Dedifferentiated amniotic fluid mesenchymal stem cell (primary cell): Measurements from ENCODE around the gene CIB4.
"Not testable (repeated sequence)": the region's sequence is repeated elsewhere in the genome, so short reads cannot be mapped to it uniquely, and the experiment has no call there.

Experiments used
- DNase-seq: peaks from one replicate; pipeline ENCODE4 v3.0.0-alpha.2; 2016; ENCODE audit errors: extremely low spot score

CIB4 gene

DNA sequence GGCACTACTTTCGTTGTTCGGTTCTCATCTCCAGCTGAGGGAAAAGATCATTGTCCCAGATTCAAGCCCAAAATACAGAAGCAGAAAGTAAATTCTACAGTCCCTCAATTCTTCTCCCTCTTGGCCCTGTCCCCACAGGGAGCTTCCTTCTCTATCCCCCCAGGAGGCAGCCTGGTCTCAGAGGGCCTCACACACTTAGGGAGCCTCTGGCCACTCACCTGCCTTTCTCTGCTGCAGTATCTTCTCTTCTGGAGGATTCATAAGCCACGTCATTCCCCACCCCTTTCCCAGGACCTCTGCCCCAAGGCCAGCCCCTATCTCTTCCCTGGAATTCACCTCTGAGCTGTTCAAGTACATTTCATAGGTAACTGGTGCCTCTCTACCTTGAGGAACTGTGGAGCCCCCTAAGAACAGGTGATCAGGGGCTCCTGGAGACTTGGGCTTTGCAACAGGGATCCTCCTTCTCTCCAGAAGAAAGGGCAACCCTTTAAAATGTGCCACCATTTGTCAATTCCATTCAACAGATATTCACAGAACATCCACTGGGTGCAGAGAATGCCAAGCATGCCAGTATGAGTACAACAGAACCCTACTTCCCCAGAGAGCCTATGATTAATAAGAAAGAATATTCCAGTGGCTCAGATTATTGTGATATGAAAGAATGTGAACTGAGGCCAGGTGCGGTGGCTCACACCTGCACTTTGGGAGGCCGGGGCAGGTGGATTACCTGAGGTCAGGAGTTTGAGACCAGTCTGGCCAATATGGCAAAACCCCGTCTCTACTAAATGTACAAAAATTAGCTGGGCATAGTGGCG is 72.9 kb downstream of the CIB4 start:
- no peak for DNase-seq

DNA sequence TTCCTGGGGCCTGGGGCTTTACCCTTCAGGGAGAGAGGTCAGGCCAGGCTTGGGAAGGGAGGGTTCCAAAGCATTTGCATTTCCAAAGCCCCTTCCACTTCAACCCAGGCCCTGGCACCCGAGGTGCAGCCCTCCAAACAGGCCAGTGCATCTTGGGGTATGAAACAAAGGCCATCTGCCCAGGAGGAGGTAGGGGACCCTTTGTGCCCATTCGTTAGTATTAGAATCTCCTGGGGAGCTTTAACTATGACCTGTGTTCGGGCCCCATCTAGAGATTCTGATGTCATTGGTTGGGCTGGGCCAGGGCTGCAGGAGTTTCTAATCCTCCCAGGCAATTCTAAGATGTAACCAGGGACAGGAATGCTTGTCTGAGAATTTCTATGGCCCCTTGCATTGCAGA is 73.6 kb downstream of the CIB4 start:
- DNase-seq: no peak

DNA sequence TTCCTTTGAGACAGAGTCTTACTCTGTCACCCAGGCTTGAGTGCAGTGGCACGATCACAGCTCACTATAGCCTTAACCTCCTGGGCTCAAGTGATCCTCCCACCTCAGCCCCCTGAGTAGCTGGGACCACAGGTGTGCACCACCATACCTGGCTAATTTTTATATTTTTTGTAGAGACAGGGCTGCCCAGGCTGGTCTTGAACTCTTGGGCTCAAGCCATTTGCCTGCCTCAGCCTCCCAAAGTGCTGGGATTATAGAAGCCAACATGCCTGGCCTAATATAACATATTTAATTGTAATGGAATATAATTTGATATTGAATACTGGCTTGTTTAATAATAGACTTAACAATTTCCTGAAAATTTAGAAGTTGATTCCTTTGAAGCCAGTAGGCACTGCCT is 74.4 kb downstream of the CIB4 start:
- not testable (repeated sequence) for DNase-seq

GRCh38 chr2:26566081-26566375 is 75.1 kb downstream of the CIB4 start:
- no peak for DNase-seq

DNA sequence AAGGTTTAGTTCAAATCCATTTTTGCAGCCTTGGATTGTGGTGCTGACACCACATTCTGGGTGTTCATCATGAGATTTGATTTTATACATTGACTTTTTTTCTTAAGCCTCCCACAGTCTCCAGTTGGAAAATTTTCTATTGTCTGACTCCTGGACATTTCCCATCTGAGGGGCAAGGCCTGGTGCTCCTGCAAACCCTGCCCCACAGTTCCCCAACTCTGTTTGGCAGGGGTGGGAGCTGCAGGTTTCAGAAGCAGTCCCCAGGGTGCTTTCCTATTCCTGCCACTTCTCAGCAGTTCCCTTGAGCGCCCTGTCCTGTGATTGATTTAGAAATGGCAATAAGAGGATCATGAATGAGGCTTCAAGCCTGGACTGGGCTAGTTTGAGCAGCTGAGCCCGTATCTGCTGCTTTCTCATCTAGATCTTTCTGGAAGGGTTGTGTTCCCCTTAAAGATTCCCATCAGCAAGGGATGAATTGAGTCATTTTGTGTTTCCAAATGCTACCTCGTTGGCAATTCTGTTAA is 77.0 kb downstream of the CIB4 start:
- DNase-seq: no peak

DNA sequence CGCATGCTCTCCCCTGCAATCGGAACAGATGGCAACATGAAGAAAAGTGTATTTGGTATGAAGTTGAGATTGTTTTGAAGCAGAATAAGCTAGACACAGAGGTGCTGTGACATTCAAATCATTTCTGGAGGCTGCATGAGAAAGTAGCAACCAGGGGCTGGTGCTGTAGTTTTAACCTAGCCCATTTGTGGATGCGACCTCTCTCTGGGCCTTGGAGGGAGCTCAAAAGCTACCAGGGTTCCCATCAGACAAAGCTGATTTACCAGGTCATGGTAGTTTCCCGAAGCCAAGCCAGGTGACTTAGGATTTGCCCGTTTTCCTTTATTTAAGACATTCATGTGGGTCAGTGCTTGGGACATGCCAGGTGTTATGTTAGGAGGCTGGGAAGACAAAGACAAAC is 77.5 kb downstream of the CIB4 start:
- DNase-seq: no peak

GRCh38 chr2:26562811-26563645 is 78.1 kb downstream of the CIB4 start:
- no peak for DNase-seq

- no peak for DNase-seq
Measured at GRCh38 chr2:26561918-26562810, 79.0 kb downstream of the CIB4 start.

GRCh38 chr2:26561376-26561775 is 79.8 kb downstream of the CIB4 start:
- DNase-seq: no peak

- DNase-seq: no peak
Measured at GRCh38 chr2:26560892-26561291, 80.3 kb downstream of the CIB4 start.

- DNase-seq: no peak
Measured at GRCh38 chr2:26559556-26559955, 81.6 kb downstream of the CIB4 start.

- DNase-seq: no peak
Measured at GRCh38 chr2:26559044-26559405, 82.1 kb downstream of the CIB4 start.

DNA sequence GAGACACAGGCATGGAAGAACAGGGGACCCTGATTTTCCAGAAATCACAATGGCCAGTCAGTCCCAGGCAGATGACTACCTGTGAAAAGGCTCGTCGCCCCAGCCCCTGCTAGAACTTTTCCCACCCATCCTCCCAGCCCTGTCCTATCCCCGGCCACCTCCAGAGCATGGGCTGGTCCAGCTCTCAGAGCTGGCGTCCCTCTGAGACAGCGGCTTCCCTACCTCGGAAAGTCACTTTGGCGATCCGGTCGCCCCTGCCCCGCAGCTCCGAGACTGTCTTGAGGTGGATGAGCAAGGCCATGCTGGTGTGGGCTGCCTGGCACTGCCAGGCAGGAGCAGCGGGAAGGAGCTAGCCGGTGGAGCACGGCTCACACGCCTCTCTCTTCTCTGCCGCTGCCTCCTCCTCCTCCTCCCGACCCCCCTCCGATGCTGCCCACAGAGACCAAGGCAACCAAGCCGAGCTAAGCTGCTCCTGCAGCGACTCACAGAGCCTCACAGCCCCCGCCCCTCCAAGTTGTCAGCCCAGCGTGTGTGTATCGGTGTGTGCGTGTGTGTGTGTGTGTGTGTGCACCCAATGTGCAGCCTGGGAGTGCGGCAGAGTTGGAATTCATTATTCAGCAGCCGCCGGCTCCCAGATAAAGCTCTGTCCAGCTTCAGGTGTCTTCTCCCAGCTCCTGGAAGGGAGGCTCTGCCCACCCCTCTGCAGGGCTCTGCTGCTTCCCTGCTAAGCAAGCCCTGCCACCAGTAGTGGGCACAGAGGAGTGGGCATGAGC is 82.7 kb downstream of the CIB4 start:
- DNase-seq: no peak

DNA sequence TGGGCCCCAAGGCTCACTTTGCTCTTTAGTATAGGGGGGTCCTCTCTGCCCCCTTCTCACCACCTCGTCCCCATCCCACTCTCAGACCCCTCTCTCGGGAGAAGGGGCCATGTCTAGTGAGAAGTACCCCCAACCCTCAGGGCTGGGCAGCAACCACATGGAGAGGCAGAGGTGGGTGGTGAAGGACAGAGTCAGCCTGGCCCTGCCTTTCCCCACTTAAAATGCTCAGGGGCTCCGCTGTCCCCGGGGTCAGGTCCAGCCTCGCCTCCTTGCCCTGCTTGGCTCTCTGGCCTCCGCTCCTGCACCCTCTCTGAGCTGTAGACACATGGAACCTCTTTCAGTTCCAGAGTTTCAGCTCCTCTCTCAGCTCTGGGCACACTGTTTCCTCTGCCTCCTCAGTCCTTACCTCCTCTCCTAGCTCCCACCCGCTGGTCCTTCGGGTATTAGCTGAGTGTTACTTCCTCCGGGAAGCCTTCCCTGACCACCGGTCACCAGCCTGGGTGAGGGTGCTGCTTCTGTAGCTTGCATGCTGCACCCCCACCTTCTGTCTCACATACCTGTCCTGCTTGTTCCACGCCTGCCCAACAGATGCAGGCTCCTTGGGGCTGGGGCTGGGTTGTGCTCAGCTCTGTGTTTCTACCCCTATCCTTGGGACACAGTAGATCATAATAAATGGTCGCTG is 83.8 kb downstream of the CIB4 start:
- no peak for DNase-seq

- no peak for DNase-seq
Measured at GRCh38 chr2:26556309-26557243, 84.6 kb downstream of the CIB4 start.

DNA sequence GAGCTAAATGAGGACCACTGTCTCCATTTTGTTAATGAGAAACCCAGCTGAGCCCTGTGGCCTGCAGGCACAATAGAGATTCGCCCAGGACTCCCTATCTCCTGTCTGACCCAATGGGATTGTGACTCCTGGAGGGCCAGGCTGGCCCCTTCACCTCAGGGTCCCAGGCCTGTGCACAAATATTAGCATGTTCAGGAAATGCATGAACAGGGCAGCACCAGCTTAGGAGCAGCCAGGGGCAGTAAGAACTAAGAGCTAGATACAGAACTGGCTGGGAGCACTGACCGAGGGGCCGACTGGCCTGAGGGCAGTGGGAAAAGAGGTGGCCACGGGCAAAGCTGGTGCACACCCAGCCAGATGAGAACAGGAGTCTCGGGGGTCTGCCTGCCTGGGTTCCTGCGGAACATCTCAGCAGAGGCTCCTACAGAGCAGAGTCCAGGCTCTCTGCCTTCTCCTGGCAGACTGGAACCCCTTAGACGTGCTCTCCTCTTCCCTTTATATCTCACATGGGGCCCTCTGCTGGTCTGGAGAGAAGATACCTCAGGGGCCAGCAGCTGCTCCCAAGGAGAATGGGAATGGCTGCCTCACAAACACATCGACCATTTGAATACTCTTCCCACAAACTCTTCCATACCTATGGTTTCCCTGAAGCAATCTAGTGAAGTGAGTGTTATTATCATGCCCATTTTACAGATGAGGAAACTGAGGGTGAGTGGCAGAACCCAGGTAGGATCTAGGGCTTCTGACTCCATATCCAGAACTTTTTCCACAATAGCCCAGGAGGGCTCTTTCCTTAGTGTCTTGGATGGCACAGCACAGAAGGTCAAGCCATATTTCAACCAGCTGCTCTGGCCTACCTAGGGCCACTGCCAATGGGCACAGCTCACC is 85.7 kb downstream of the CIB4 start:
- no peak for DNase-seq

GRCh38 chr2:26552641-26553374 is 88.4 kb downstream of the CIB4 start:
- no peak for DNase-seq
